HG03280 (cell line): Measurements from ENCODE around the gene PGBD5.

Experiments
- ATAC-seq: cut with Tn5 transposase; IDR thresholded peaks from one replicate; pipeline ENCODE4 v1.9.1; 2021; ENCODE audit warnings: mild to moderate bottlenecking, moderate library complexity; ENCODE audit not compliant: unreplicated experiment

The PGBD5 gene

DNA sequence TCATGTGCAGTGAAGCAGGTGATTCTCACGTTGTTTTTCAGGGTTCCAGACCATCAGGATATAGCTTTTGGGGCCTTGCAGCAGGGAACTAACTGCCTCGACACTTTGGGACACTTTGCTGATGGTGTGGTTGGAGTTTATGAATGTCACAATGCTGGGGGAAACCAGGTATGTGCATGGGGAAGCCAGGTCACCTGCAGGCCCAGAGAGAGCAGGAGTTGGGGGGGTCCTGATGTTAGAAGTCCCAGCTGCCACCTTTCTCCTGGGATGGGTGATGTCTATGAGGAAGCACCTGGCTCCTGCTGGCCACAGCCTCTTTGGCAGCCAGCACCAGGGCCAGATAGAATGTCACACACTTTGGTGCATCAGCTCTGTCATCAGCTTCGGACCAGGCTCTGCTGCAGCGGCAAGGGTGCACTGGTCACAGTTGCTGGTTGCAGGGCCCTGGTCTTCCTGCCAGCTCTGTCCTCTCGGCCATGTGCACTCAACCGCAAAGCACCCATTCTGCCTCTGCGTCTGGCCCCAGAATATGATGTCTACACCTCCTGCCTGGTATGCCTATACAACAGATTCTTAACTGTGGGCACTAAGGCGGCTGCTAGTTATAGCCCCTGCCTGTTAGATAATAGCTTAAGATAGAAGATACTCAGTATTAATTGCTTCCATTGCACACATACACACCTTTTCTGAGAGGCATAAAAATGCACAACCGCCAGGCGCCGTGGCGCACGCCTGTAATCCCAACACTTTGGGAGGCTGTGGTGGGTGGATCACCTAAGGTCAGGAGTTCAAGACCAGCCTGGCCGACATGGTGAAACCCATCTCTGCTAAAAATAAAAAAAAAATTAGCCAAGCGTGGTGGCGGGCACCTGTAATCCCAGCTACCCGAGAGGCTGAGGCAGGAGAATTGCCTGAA, 160.7 kb downstream of the PGBD5 start:
- no peak for ATAC-seq
